Embryonic facial prominence (tissue), 1 donor: Measurements from ENCODE around the gene MGAT2.
"Not testable (repeated sequence)": the region's sequence is repeated elsewhere in the genome, so short reads cannot be mapped to it uniquely, and the experiment has no call there.

ENCODE experiments used
- DNase-seq: peaks from one replicate; pipeline ENCODE4 v3.0.0-alpha.2; 2016; ENCODE audit errors: extremely low spot score

Gene MGAT2

DNA sequence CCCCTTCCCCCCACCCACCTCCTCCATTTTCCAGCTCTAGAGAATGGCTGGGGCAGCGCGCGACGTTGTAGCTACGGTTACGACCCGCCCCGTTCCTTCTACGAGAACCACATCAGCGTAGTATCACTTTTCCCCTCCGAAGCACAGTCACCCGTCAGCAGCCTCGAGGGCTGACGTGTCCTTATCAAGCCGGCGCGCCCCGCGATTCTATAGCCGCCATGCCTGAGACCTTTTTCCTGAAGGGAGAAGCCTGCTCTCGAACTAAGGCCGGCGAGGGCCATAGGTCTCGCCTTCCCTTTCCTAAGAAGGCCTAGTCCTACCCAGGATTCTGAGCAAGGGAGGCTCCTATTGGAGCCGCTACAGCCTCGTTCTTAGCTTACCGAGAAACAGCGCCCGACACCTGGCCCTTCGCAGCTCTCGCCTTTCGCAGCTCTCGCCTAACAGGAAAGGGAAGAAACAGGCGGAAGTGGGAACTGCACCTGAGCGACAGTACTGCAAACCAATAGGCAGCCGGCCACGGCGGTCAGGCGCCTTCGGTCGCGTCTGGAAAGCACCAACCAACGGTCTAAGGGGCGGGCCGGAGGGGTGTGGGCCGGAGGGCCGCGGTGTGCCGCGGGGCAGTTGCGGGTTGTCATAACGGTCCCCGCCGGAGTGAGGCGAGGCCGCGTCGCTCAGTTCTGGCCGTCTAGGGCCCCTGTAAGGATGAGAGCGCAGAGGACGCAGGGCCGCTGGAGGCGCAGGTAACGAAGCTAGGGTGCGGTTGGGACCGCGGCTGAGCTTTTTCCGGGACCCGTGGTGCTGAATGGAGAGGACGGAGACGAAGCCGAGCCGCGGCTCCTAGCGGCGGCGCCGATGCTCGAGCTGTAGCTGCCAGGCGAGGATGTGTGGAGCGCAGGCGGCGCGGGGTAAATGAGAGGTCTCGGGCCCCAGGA, at the start of gene MGAT2, which contains the start of gene RPL36AL:
MGAT2 (plus strand) TSS at position 618 of the 932 bp plus-strand sequence. CDS start 470 bp downstream, outside the sequence.
RPL36AL (minus strand) TSS at position 445 of the 932 bp plus-strand sequence. CDS start 1,522 bp downstream, outside the sequence.
- DNase-seq: peak; percentile 96

DNA sequence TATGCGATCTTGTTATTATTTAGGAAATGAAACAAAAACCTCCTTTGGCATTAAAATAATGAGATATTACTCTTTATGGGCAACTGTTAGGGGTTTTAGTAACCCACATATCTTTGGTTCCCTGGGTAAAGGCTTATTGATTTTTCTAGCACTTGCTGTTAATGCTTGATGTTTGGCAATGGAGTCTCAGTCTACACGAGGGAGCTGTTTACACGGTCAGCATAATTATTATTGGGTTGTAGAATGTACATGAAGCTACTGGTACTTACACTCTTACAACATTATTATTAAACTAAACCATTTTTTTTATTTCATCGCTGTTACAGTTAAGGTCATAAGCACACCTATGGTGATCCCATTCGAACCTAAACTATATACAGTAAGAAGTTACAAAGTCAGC, 46.6 kb upstream of the MGAT2 start:
- DNase-seq: no peak

DNA sequence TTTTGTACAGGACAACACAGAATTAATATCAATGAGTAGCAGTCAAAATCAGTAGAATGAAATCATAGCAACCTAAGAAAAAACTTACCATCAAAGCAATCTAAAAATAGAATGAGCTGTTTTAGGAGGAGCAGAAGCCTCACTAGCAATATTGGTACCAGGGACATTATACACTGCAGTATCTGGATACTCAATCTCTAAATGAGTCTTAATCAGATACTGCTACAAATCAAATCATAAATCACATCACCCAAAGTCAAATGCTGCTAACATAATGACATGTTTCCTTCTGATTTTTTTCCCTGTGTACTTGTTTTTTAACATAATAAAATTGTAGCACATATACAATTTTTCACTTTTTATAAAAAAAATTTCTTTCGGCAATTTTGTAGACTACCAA, 42.5 kb upstream of the MGAT2 start:
- DNase-seq: no peak

DNA sequence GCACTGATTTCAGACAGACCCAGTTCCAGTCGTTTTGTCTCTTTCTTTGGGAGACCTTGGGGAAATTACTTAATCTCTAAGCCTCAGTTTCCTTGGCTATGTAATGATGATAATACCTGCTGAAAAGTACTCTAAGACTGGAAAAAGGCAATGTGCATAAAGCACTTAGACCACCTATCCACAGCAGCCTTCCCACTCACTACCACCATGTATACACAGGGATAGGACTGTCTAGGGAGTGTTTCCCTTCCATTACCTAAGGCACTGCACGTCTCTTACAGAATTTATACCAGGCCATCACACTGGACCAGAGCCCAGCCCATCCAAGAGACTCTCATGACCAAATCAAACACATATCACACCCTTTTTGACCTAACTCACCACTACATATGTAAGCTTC, 40.8 kb upstream of the MGAT2 start:
- DNase-seq: no peak

DNA sequence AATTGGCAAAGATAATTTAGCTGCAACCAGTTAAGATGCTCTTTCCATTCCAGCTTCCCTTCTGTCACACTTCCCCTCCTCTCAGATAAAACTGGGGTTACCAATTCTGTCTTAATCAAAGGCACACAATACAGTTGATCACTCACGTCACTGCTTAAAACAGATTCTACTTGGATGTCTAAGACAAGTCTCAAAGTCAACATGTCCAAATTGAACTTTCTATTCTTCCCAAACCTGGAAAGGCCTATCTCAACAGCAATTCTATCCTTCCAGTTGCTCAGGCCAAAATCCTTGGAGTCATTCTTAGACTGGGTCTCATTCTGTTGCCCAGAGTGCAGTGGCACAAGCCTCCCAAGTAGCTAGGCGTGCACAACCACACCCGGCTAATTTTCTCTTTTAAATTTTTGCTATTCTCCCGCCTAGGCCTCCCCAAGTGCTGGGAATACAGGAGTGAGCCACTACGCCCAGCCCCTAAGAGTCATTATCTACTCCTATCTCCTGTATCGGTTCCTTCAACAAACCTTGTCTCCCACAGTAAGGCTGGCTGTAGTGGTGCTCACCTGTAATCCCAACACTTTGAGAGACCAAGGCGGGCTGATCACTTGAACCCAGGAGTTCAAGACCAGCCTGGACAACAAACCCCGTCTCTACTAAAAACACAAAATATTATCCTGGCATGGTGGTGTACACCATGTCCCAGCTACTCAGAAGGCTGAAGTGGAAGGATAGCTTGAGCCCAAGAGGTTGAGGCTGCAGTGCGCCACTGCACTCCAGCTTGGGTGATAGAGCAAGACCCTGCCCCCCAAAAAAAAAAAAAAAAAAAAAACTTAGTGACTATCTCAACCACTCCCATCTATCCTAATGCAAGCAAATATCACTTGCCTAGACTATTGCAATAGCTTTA, 39.1 kb upstream of the MGAT2 start:
- DNase-seq: no peak

DNA sequence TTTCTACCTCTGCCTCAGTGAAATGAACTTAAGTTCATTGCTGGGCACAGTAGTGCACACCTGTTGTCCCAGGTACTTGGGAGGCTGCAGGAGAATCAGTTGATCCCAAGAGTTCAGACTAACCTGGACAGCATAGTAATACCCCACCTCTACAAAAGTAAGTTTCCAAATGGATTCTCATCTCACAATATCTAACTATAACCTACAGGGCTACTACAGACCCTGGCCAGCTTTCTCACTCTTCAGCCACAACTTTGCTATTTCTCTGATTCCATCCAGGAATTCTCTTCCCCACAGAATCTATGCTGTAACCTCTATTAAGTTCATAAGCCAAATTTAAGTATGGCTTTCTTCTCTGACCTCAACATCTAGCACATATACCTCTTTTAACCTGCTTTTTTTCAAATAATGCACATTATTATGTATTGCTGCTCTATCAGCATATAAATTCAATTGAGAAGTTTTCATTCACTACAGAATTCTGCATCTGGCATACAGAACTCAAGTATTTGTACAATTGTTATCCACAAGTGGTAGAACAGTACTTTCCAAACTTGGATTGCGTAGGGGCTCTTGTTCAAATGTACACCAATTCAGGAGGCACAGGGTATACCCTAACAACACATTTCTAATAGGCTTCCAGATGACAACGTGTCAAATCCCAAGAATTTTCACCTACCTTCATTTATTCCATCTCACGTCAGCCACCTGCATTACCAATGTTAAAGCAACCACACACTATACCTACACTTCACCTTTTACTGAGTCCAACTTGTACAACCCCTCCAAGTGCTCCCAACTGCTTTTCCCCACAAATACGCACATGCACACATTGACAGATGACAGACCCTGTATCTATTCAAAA, 38.3 kb upstream of the MGAT2 start:
- DNase-seq: no peak

DNA sequence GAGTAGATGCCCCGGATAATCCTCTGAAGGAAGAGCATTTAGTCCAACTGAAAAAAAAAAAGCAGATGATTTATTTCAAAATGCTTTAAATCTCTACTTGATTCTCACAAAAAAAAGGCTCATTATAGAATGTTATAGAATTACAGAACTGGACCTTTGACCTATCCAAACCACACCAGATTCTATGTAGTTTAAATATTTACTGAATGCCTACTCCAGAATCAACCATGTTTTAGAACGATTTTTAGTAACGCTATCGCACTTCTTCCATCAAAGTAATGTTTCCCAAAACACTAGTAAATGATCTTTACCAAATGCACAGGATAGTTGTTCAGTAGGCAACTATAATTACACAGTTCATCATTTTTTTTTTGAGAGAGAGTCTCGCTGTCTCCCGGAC, 37.0 kb upstream of the MGAT2 start:
- no peak for DNase-seq

DNA sequence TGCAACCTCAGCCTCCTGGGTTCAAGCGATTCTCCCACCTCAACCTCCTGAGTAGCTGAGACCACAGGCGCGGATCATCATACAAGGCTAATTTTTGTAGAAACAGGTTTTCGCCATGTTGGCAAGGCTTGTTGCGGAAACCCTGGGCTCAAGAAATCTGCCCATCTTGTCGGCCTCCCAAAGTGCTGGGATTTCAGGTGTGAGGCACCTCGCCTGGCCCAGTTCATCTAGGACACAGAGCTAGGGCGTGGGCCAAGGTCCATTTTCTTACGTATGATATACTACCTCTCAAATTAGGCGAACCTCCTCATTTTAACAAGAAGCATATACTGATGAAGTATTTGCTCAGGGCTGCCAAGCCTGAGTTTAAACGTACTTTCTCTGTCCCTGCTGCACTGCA, 36.5 kb upstream of the MGAT2 start:
- DNase-seq: no peak

DNA sequence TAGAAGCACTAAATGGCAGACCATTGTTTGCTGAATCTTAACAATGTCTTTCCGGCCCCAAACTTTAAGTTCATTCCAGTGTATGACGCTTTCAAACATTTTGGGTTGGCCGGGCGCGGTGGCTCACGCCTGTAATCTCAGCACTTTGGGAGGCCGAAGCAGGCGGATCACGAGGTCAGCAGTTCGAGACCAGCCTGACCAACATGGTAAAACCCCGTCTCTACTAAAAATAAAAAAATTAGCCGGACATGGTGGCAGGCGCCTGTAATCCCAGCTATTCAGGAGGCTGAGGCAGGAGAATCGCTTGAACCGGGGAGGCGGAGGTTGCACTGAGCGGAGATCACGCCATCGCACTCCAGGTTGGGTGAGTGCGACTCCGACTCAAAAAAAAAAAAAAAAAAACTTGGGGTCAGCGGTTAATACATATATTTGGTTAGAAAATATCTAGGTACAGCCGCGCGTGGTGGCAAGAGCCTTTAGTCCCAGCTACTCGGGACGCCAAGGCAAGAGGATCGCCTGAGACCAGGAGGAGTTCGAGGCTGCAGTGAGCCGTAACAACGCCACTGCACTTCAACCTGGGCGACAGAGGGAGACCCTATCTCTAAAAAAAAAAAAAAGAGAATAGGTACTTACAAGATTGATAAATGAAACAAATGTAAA, 35.5 kb upstream of the MGAT2 start:
- not testable (repeated sequence) for DNase-seq

DNA sequence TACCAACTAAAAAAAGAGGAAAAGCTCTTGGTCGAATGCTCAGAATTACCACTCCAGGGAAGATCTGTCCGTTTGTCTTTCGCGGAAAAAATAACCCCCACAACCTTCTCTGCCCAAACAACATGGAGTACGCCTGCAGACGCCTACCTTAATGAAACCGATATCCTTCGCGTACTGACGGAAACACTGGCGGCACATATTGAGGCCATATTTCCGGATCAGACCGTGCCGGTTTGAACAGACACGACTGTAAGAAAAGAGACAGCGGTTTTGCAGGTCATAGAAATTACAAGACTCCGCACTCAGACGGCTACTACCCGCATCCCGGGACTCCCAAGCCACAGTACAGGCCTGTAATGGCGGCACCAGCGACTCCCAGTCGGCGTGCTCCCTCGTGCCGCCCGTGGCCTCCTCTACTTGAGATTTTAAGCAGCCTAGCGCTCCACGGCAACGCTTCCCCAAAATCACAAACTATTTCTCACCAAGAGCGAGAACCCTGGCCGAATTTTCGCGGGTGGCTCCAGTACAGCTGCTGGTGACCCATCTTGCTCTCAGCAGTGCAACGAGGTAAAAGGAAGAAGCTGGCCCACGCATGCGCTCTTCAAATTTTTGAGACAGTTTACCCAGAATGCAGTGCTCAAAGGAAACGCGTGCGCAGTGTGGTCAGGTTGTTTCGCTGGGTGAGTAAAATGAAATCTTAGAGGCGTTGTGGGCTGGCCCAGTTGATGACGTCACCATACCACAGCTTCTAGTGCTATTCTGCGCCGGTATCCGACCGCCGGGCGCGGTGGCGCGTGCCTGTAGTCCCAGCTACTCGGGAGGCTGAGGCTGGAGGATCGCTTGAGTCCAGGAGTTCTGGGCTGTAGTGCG, 34.6 kb upstream of the MGAT2 start, which contains the start of gene RPS29:
RPS29 (minus strand) TSS at position 578 of the 870 bp plus-strand sequence; CDS start at position 544, 34 bp downstream.
- peak; percentile 98 for DNase-seq

DNA sequence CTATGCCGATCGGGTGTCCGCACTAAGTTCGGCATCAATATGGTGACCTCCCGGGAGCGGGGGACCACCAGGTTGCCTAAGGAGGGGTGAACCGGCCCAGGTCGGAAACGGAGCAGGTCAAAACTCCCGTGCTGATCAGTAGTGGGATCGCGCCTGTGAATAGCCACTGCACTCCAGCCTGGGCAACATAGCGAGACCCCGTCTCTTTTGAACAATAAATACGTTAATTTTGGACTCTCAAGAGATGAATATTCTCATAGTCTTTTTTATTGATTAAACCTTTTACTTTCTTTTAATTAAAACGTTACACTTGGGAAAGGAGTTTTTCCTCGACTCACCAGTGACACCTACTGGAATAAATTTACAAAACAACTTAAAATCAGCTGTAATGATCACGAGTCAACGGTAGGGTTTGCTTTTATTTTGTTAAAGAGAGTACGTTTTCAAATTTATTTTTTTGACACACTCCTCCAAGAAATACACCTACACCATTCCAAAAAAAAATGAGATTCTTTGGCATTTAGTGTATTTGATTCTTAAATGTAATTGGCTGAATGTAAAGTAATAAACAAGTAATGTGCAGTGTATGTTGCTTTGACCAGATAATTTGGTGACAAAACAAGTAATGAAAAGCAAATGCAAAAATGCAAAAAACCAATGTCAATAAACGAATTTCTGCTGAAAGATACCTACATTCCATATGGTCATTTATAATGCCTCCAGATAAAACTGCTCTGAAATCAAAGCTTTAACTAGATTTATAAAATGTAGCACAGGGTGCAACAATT, 33.7 kb upstream of the MGAT2 start:
- DNase-seq: peak; percentile 51

DNA sequence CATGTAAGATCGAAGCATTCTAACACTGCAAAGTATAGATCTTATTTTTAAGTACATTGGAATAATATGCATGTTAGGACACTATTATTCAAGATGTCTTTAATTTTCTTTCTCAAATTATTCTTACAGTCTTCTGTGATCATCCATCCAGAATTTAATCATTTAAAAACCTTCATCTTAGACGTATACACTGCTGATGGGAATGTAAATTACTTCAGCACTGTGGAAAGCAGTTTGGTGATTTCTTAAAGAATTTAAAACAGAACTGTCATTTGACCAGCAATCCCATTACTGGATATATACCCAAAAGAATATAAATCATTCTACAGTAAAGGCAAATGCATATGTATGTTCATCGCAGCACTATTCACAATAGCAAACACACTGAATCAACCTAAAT, 31.2 kb upstream of the MGAT2 start:
- DNase-seq: no peak

DNA sequence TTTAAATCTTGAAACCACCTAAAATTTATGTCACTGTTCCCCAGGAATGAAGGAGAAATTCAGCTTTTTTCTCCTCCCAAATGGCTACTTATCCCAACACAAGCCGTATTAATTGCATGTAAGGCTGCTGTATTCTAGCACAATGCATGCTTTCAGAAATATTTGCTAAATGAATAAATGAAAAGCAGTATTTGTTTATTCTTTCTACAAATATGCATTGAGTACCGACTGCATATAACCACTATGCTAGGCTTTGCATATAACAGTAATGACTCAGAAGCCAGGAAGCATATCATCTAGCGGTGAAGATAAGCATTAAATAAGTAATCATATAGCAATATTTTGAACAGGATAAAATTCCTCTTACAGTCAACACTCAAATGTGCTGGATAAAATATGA, 27.6 kb upstream of the MGAT2 start:
- DNase-seq: no peak

DNA sequence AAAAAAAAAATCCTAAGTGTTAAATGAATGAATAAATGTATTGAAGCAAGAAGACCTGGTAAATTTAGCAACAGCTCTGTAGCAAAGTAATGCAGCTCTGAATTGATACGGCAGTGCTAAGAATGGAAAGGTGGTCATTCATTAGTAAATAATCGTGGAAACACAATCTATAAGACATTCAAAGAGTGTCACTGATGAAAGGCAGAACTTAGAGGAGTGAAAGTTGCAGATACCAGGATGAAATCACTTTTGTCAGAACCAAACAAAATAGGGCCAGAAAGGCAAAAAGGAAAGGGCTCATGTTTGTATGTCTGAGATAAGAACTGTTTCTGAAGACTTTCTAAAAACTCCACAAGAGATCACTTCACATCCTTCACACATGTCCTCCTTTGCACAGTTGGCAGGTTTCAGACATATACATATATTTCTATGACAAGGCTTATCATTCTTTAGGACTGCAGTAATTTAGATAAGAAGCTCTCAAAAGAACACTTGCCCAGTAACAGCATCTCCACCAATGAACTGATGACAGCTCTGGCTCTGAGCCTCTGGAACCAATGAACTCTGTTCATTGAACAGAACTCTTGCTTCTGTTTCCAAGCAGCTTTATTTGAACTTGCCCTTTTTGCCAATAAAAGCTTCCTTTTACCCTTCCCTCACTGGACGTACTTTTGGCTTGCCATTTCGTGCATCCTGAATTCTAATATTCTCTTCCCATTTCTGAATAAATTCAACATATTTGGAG, 26.1 kb upstream of the MGAT2 start:
- DNase-seq: no peak

DNA sequence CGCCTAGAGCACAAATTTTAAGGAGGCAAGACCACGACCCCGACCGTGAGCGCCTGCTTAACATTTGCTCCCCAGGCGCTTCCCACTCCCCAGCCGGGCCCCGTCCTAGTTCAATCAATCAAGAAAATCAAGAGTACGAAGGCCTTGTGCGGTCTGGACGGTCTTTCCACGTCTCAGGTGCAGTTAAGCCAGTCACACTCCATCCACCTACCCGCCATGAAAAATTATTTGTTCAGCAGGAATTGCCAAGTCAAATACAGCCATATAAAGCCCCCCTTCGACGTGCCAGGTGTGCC, 22.5 kb upstream of the MGAT2 start:
- peak; percentile 18 for DNase-seq

DNA sequence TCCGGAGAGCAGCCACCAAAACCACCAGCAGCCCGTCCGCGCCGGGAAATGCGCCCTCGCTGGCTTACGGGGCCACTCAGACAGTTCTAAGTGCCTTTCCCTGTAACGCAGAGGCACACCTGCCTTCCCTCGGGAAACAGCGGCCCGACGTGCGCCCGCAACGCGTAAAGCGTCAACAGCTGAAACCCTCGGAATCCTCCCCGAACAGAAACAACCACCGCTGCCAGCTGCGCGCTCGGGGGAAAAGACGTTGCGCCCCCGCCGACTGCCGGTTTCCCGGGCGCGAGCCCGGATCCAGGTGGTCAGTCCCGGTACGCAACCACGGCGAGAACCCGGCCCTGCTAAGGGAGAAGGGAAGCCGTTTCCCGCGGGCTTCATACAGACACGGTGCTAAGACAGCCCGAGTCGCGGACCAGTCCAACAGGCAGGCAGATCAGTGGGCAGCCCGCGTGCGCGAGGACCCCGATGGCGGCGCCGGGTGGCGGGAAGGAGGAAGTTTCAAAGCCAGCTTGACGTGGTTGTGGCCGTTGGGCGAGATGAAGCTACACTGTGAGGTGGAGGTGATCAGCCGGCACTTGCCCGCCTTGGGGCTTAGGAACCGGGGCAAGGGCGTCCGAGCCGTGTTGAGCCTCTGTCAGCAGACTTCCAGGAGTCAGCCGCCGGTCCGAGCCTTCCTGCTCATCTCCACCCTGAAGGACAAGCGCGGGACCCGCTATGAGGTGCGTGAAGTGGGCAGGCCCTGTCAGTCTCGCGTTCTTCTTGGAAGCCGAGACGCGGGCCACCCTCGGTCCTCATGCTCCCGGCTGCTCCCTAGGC, 21.9 kb upstream of the MGAT2 start, which contains the start of gene LRR1:
LRR1 (plus strand) TSS at position 456 of the 816 bp plus-strand sequence; CDS start at position 537, 81 bp downstream.
- peak; percentile 48 for DNase-seq

DNA sequence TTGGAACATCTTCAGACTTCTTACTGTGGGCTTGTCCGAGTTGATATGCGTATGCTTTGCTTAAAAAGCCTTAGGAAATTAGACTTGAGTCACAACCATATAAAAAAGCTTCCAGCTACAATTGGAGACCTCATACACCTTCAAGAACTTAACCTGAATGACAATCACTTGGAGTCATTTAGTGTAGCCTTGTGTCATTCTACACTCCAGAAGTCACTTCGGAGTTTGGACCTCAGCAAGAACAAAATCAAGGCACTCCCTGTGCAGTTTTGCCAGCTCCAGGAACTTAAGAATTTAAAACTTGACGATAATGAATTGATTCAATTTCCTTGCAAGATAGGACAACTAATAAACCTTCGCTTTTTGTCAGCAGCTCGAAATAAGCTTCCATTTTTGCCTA, 13.0 kb upstream of the MGAT2 start:
- DNase-seq: no peak
